Body of pancreas (tissue), 4 donors: Measurements from ENCODE around the gene PDK2.

Experiments used
- CTCF ChIP-seq, 7 experiments: fragments of 450-650 bp in 4 of 7; fragments of 200-600 bp in 3 of 7; sonication (generic) in 3 of 7; IDR thresholded peaks; one replicate each; pipeline ENCODE4 v1.5.1; 2016 to 2019; ENCODE audit warnings: antibody characterized with exemption in 7 of 7
- POLR2A ChIP-seq, 3 donors: fragments of 450-650 bp; IDR thresholded peaks; one replicate each; pipeline ENCODE4 v1.6.1; 2016; ENCODE audit warnings: antibody characterized with exemption in 3 of 3, mild to moderate bottlenecking in 2 of 3

DNA sequence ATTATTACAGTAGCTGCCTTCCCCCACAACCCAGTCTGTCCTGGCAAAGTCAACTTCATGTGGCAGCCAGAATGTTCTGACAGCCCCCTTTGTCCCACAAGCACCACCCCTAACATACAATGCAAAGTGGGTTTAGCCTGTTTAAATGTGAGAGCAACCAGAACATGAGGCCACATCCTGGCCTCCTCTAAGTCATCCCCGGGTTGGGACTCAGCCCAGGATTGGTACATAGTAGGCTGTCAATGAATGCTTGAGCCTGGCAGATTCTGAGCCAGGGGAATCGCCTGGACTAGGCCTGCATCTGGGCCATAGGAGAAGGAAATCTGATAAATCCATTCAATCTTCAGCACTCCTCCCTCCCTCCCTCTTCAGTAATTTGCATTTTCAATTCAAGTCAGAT, 43.5 kb upstream of the PDK2 start:
- TF ChIP-seq CTCF (IDR thresholded peaks at IDR 0.05) (no peak), POLR2A (IDR thresholded peaks at IDR 0.05) (no peak)
